HEK293 (cell line): Measurements from ENCODE around the gene GLIS1.

Experiments used
- YY2 ChIP-seq: fragments of 450-650 bp; formaldehyde crosslinking; IDR thresholded peaks from 2 replicates; pipeline ENCODE4 v1.5.1; 2016; ENCODE audit warnings: missing biosample characterization, missing genetic modification characterization
- ZNF121 ChIP-seq: fragments of 450-650 bp; formaldehyde crosslinking; IDR thresholded peaks from 2 replicates; pipeline ENCODE4 v1.5.1; 2016; ENCODE audit warnings: missing biosample characterization, missing genetic modification characterization
- TF ChIP-seq, protein P1 (sequence below): fragments of 450-650 bp; formaldehyde crosslinking; IDR thresholded peaks from 2 replicates; pipeline ENCODE4 v1.5.1; 2016; ENCODE audit warnings: missing biosample characterization, missing genetic modification characterization
- TF ChIP-seq, protein P2 (sequence below): fragments of 450-650 bp; formaldehyde crosslinking; IDR thresholded peaks from 2 replicates; pipeline ENCODE4 v1.5.1; 2016; ENCODE audit warnings: missing biosample characterization, missing genetic modification characterization

DNA sequence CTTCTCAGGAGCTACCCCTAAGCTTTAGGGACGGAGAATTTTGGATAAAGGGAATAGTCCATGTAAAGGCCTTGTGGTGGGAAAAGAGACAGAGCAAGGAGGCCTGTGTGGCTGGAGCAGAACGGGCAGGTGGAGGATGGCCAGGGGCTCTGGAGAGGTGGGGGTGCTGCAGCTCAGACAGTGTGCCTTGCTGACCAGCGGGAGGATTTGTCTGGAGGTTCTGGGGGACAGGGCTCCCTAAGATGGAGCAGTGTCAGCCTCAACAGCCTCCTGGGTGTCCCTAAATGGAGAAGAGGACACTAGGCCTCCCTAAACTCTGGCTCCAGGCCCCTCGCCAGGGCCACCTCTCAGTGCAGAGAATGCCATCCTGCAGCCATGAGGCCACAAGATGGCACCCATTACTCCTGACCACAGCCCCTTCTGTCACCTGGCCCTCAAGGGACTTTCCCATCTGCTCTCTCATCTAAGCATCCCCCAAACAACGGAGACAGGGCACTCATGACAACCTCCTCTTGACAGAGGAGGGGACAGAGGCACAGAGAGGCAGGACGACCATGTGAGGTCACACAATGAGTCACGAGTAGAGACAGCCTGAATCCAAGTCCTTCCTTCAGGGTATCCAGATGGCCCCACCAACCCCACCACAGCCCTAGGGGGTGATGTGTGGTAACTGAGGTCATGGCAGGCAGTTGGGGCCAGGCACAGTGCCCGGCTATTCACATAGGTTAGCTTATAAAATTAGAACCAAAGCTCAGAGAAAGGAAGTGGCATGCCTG is 185.0 kb downstream of the GLIS1 start:
- TF ChIP-seq YY2 (tag by site-specific recombination) (no peak), ZNF121 (tag by site-specific recombination) (no peak)
- TF ChIP-seq, protein P1, sequence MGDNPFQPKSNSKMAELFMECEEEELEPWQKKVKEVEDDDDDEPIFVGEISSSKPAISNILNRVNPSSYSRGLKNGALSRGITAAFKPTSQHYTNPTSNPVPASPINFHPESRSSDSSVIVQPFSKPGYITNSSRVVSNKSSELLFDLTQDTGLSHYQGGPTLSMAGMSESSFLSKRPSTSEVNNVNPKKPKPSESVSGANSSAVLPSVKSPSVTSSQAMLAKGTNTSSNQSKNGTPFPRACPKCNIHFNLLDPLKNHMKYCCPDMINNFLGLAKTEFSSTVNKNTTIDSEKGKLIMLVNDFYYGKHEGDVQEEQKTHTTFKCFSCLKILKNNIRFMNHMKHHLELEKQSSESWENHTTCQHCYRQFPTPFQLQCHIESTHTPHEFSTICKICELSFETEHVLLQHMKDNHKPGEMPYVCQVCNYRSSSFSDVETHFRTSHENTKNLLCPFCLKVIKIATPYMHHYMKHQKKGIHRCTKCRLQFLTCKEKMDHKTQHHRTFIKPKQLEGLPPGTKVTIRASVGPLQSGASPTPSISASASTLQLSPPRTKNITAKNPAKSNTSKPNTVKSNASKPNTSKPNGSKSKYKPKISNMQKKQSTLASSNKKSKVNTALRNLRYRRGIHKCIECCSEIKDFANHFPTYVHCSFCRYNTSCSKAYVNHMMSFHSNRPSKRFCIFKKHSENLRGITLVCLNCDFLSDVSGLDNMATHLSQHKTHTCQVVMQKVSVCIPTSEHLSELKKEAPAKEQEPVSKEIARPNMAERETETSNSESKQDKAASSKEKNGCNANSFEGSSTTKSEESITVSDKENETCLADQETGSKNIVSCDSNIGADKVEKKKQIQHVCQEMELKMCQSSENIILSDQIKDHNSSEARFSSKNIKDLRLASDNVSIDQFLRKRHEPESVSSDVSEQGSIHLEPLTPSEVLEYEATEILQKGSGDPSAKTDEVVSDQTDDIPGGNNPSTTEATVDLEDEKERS (tag by site-specific recombination) = no peak
- TF ChIP-seq, protein P2, sequence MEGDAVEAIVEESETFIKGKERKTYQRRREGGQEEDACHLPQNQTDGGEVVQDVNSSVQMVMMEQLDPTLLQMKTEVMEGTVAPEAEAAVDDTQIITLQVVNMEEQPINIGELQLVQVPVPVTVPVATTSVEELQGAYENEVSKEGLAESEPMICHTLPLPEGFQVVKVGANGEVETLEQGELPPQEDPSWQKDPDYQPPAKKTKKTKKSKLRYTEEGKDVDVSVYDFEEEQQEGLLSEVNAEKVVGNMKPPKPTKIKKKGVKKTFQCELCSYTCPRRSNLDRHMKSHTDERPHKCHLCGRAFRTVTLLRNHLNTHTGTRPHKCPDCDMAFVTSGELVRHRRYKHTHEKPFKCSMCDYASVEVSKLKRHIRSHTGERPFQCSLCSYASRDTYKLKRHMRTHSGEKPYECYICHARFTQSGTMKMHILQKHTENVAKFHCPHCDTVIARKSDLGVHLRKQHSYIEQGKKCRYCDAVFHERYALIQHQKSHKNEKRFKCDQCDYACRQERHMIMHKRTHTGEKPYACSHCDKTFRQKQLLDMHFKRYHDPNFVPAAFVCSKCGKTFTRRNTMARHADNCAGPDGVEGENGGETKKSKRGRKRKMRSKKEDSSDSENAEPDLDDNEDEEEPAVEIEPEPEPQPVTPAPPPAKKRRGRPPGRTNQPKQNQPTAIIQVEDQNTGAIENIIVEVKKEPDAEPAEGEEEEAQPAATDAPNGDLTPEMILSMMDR (tag by site-specific recombination) = no peak
